ENCODE results near the gene FRRS1L. TPM values are rescaled to one million over a fixed set of nuclear protein-coding genes. Genes with fewer than 3 reads are reported as not detected.

The FRRS1L gene
- total and polyA plus RNA-seq, 2 of the 4 experiments (the other 2 are of a cell fraction): under 0.01 to 0.05 TPM

DNA sequence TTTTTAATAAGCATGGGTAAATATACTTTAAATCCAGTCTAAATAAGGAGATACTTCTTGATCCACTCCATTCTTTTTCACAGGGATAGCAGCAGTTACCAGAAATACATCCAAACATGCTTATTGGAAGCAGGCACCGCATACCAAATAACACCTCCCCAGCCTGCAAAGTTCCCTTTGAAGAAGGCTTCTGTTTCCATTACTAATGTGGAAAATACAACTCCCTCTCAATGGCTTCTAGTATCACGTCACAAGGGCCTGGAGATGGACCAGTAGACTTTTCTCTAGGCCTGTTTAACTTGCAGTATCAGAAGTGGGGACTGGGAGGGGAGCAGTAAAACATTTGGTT, 68.1 kb downstream of the FRRS1L start:
- Histone ChIP-seq H3K18ac (ENCODE audit: low read depth, low read length) (peak overlapping the region; percentile 25; the same call in 1 of the 2 replicates), H3K4ac (ENCODE audit: low read depth, low read length) (peak overlapping the region; percentile 46; the same call in 1 of the 2 replicates), H2BK20ac (ENCODE audit: low read depth, low read length) (peak overlapping the region; percentile 19), H4K5ac (ENCODE audit: low read depth, low read length) (peak overlapping the region; percentile 19; the same call in 1 of the 2 replicates), H2AFZ (replicated peaks; ENCODE audit: low read length, poor library complexity) (no peak overlapping the region), H4K8ac (ENCODE audit: low read depth in 2 of 2, low read length in 2 of 2) (peak overlapping the region in 1 of 2 experiments; percentile 39; a peak in 2 of 4 replicates), H3K56ac (ENCODE audit: extremely low read depth, insufficient read depth, low read length) (no peak overlapping the region; the same call in 1 of the 2 replicates), H3K4me1 (ENCODE audit: control insufficient read depth, insufficient read depth, low read length) (peaks cover 18% of the 10 kb centered on the region), H3K9ac (ENCODE audit: low read depth, low read length) (no peak overlapping the region; the same call in 1 of the 2 replicates), H3K9me3 (ENCODE audit: control insufficient read depth, insufficient read depth, low read length) (no peaks in the 10 kb centered on the region), H2BK5ac (ENCODE audit: low read depth, low read length, poor library complexity, severe bottlenecking) (peak overlapping the region; percentile 62), H2BK120ac (ENCODE audit: low read depth, low read length) (peak overlapping the region; percentile 32; the same call in 1 of the 2 replicates), H2BK15ac (ENCODE audit: low read depth, low read length) (peak overlapping the region; percentile 7; the same call in 1 of the 3 replicates), H4K20me1 (ENCODE audit: insufficient read depth, low read length) (peaks cover 27% of the 10 kb centered on the region), H2AK5ac (ENCODE audit: low read depth, low read length) (no peak overlapping the region), H3K27me3 (ENCODE audit: control insufficient read depth, insufficient read depth, low read length) (no peaks in the 10 kb centered on the region), H3K79me1 (ENCODE audit: low read depth in 1 of 2, low read length in 2 of 2) (peaks cover 43 to 79% of the 10 kb centered on the region in 2 experiments), H3K23ac (ENCODE audit: low read depth, low read length) (peak overlapping the region; percentile 28; the same call in 1 of the 2 replicates), H3K4me2 (ENCODE audit: low read depth, low read length) (peak overlapping the region; percentile 24; the same call in 1 of the 2 replicates), H3K27ac (ENCODE audit: insufficient read depth, low read length) (peak overlapping the region; percentile 70; the same call in 1 of the 2 replicates), H3K36me3 (ENCODE audit: control insufficient read depth, insufficient read depth, low read length) (peaks cover 5% of the 10 kb centered on the region), H3K9me1 (ENCODE audit: insufficient read depth, low read length) (peaks cover 21% of the 10 kb centered on the region), H2AK9ac (replicated peaks; ENCODE audit: low read depth, low read length, poor library complexity) (no peak overlapping the region), H3K14ac (replicated peaks; ENCODE audit: low read depth, low read length) (peak overlapping the region; percentile 6; the same call in 1 of the 2 replicates), H3K4me3 (ENCODE audit: insufficient read depth, low read depth, low read length) (no peak overlapping the region), H4K91ac (ENCODE audit: insufficient read depth, low read depth, low read length) (peak overlapping the region; percentile 9; the same call in 1 of the 2 replicates)
- TF ChIP-seq MAFK (IDR thresholded peaks at IDR 0.05; ENCODE audit: low read depth, low read length) (no peak), RCOR1 (IDR thresholded peaks at IDR 0.05; ENCODE audit: insufficient replicate concordance, low read length) (no peak), MAZ (IDR thresholded peaks at IDR 0.05; ENCODE audit: borderline replicate concordance, low read depth, low read length) (no peak), POLR2A (IDR thresholded peaks at IDR 0.05; ENCODE audit: low read depth, low read length) (no peak), SMC3 (IDR thresholded peaks at IDR 0.05; ENCODE audit: low read depth, low read length) (no peak), CEBPB (IDR thresholded peaks at IDR 0.05; ENCODE audit: low read depth, low read length) (no peak), MXI1 (IDR thresholded peaks at IDR 0.05; ENCODE audit: borderline replicate concordance, low read depth, low read length) (no peak), RFX5 (IDR thresholded peaks at IDR 0.05; ENCODE audit: low read depth, low read length) (no peak)
- TF ChIP-seq, protein P1, sequence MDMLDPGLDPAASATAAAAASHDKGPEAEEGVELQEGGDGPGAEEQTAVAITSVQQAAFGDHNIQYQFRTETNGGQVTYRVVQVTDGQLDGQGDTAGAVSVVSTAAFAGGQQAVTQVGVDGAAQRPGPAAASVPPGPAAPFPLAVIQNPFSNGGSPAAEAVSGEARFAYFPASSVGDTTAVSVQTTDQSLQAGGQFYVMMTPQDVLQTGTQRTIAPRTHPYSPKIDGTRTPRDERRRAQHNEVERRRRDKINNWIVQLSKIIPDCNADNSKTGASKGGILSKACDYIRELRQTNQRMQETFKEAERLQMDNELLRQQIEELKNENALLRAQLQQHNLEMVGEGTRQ (IDR thresholded peaks at IDR 0.05; ENCODE audit: low read depth, low read length): no peak
- TF ChIP-seq, protein P2, sequence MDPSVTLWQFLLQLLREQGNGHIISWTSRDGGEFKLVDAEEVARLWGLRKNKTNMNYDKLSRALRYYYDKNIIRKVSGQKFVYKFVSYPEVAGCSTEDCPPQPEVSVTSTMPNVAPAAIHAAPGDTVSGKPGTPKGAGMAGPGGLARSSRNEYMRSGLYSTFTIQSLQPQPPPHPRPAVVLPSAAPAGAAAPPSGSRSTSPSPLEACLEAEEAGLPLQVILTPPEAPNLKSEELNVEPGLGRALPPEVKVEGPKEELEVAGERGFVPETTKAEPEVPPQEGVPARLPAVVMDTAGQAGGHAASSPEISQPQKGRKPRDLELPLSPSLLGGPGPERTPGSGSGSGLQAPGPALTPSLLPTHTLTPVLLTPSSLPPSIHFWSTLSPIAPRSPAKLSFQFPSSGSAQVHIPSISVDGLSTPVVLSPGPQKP (IDR thresholded peaks at IDR 0.05; ENCODE audit: borderline replicate concordance, low read depth, low read length): no peak
- TF ChIP-seq, protein P3, sequence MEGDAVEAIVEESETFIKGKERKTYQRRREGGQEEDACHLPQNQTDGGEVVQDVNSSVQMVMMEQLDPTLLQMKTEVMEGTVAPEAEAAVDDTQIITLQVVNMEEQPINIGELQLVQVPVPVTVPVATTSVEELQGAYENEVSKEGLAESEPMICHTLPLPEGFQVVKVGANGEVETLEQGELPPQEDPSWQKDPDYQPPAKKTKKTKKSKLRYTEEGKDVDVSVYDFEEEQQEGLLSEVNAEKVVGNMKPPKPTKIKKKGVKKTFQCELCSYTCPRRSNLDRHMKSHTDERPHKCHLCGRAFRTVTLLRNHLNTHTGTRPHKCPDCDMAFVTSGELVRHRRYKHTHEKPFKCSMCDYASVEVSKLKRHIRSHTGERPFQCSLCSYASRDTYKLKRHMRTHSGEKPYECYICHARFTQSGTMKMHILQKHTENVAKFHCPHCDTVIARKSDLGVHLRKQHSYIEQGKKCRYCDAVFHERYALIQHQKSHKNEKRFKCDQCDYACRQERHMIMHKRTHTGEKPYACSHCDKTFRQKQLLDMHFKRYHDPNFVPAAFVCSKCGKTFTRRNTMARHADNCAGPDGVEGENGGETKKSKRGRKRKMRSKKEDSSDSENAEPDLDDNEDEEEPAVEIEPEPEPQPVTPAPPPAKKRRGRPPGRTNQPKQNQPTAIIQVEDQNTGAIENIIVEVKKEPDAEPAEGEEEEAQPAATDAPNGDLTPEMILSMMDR (conservative IDR thresholded peaks at IDR 0.05; ENCODE audit: low read depth, low read length): no peak
- DNase-seq (no peak), ATAC-seq (ENCODE audit: low read depth) (peak; percentile 12; the same call in 1 of the 2 replicates)
- dilution Hi-C loops (cut with HindIII; ENCODE audit: low sequenced_read_pairs, unreplicated experiment): no loop called here
- no TSS peak for BruUV-seq (replicated peaks)
- intact Hi-C loops (cut with micrococcal nuclease): no loop called here
- POLR2A ChIA-PET (ENCODE audit: unreplicated experiment): no interaction called here
- in situ Hi-C loops (cut with MboI; ENCODE audit: low sequenced_read_pairs): no loop called here
- CTCF ChIA-PET: no interaction called here
- no CpG with 5 or more reads among the region's 2 CpGs for WGBS, 2 experiments (ENCODE audit: extremely low coverage in 2 of 2, insufficient read length in 1 of 2)

All from IMR-90 (cell line).